Duodenal mucosa (tissue), 2 donors: ENCODE measurements around the gene UBAP1L.
A peak's percentile ranks its signal among the peaks of the same experiment; 100 is the strongest.

Source experiments
- H3K27ac ChIP-seq: one replicate; pipeline ENCODE4 v1.7.0; 2013; ENCODE audit warnings: low read depth, low read length
- H3K27me3 ChIP-seq, 2 donors: one replicate each; pipeline ENCODE4 v1.7.0; 2013; ENCODE audit warnings: low read length in 2 of 2, control low read depth in 1 of 2; ENCODE audit not compliant: insufficient read depth in 2 of 2, control insufficient read depth in 1 of 2
- H3K36me3 ChIP-seq, 2 donors: one replicate each; pipeline ENCODE4 v1.7.0; 2013; ENCODE audit warnings: low read length in 2 of 2, control low read depth in 1 of 2; ENCODE audit not compliant: insufficient read depth in 2 of 2, control insufficient read depth in 1 of 2
- H3K4me1 ChIP-seq, 2 donors: one replicate each; pipeline ENCODE4 v1.7.0; 2013; ENCODE audit warnings: low read length in 2 of 2, control low read depth in 1 of 2; ENCODE audit not compliant: insufficient read depth in 2 of 2, control insufficient read depth in 1 of 2
- H3K4me3 ChIP-seq, 2 donors: one replicate each; pipeline ENCODE4 v1.7.0; 2013; ENCODE audit warnings: low read length in 2 of 2, low read depth in 1 of 2
- H3K9ac ChIP-seq, 2 donors: one replicate each; pipeline ENCODE4 v1.7.0; 2013; ENCODE audit warnings: low read length in 2 of 2, low read depth in 1 of 2
- H3K9me3 ChIP-seq, 2 donors: one replicate each; pipeline ENCODE4 v1.7.0; 2013; ENCODE audit warnings: low read length in 2 of 2, control low read depth in 1 of 2; ENCODE audit not compliant: control insufficient read depth in 1 of 2

UBAP1L gene

DNA sequence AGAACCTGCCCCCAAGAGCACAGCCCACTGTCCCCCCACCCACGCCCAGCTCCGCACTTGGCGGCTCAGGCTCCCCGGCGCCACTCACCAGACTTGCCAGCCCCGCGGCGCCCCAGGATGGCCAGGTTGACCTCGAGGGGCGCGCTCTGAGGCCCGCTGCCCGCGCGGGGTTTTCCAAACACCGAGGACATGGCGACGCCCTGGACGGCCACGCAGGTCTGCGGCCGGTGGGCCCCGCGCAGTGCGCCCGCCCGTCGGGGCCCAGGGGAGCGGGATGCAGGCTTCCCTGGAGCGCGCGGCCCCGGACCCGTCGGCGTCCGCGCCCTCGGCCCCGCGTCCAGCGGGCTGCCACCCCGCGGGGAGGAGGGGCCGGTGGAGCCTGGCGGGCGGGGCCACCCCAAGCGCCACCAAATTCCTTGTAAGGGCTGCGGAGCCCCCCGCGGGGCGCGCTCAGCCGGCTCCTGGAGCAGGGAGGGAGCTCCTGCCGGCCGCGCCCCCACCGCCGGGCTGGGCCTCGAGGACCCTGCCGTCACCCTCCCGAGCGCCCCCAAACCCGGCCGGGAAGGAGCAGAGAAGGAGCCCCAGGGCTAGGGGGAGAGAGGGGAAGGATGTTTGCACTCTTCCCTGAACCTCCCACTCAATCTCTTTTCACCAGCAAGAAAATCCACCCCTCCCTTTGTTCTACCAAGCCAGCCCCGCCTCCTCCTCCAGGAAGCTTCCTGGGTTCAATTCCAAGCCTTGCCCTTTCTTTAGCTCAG, 47.2 kb downstream of the UBAP1L start, which contains the start of gene RASL12:
RASL12 (minus strand) TSS at position 347 of the 758 bp plus-strand sequence; CDS start at position 191, 156 bp downstream.
- Histone ChIP-seq H3K27ac (peak within 1 kb of the TSS; percentile 11), H3K27me3 (peaks cover 11 to 19% of the 10 kb centered on the region in 2 donors), H3K9me3 (no peaks in the 10 kb centered on the region), H3K4me3 (peak within 1 kb of the TSS; percentile 53 to 54), H3K4me1 (peaks cover 7 to 17% of the 10 kb centered on the region in 2 donors), H3K9ac (peak within 1 kb of the TSS; percentile 25 to 31), H3K36me3 (no peaks in the 10 kb centered on the region)

DNA sequence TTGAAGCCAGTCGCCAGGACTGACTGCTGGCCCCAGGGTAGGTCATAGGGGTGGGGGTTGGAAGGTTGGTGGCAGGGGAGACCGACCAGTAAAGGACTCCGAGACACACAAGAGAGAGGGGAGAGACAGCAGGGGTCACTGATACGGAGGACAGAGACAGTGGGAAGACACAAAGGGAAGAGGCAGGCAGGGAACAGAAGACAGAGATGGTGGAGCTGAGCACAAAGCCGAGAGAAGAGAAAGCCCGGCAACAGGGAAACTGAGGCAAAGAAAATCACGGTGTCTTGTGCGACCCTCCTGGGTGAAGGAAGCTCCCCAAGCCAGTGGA, 47.7 kb downstream of the UBAP1L start:
- H3K36me3 ChIP-seq: no peaks in the 10 kb centered on the region
- H3K4me1 ChIP-seq: peaks cover 7 to 17% of the 10 kb centered on the region in 2 donors
- no peaks in the 10 kb centered on the region for H3K9me3 ChIP-seq
- H3K9ac ChIP-seq: peak overlapping the region; percentile 25 to 31
- peaks cover 11 to 19% of the 10 kb centered on the region in 2 donors for H3K27me3 ChIP-seq
- H3K4me3 ChIP-seq: peak overlapping the region; percentile 51 to 53
- no peak overlapping the region for H3K27ac ChIP-seq

DNA sequence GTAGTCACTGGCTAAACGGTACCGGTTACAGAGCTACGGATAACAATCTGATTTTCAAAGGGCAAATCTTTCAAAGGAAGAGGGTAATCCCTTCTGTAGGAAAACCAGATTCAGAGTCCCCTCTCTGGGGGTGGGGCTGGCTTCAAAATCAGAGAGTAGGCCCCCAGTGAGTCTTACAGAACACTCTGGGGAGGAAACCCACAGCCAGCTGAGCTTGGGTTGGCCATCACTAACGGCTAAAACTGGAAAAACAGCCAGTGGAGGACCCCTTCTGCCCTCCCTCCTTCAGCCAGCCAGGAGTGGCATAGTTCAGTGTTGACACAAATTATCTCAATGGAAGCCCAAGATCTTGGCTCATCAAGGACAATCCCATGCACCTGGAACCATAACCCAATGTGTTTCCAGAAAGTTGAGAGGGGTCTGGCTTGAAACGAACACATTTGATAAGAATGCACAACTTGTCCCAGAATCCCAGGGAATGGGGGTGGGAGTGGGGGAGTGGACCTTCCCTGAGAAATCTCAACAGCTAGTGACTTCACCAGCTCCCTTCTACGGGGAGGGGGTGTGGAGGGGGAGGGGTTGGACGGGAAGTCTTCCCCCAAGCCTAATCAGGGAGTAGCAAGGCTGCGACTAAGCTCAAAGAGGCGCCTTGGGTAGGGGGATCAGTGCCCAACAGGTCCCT, 48.2 kb downstream of the UBAP1L start:
- no peaks in the 10 kb centered on the region for H3K9me3 ChIP-seq
- peaks cover 7 to 14% of the 10 kb centered on the region in 2 donors for H3K4me1 ChIP-seq
- H3K27me3 ChIP-seq: peaks cover 11 to 19% of the 10 kb centered on the region in 2 donors
- no peaks in the 10 kb centered on the region for H3K36me3 ChIP-seq
- H3K27ac ChIP-seq: no peak overlapping the region
- H3K4me3 ChIP-seq: peak overlapping the region in 1 of 2 donors; percentile 54
- H3K9ac ChIP-seq: peak overlapping the region in 1 of 2 donors; percentile 31

DNA sequence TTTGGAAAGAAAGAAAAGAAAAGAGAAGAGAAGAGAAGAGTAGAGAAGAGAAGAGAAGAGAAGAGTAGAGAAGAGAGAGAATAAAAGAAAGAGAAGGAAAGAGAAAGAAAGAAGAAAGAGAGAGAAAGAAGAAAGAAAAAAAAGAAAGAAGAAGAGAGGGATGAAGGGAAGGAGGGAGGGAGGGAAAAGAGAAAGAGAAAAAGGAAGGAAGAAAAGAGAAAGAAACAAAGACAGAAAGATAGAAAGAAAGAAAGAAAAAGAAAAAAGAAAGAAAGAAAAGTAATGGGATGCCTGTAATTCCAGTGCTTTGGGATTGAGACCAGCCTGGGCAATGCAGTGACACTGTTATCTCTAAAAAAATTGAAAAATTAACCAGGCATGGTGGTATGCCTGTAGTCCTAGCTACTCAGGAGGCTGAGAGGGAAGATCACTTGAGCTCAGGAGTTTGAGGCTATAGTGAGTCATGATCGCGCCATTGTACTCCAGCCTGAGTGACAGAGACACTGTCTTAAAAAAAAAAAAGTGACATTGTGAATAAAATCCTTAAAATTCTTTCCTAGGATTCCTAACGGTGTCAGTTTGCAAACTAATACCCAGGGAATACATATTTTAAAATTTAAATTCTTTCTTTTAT, 48.9 kb downstream of the UBAP1L start:
- Histone ChIP-seq H3K36me3 (no peaks in the 10 kb centered on the region), H3K4me1 (peaks cover 7 to 10% of the 10 kb centered on the region in 2 donors), H3K4me3 (no peak overlapping the region), H3K9me3 (no peaks in the 10 kb centered on the region), H3K27ac (no peak overlapping the region), H3K9ac (no peak overlapping the region), H3K27me3 (peaks cover 11 to 19% of the 10 kb centered on the region in 2 donors)

DNA sequence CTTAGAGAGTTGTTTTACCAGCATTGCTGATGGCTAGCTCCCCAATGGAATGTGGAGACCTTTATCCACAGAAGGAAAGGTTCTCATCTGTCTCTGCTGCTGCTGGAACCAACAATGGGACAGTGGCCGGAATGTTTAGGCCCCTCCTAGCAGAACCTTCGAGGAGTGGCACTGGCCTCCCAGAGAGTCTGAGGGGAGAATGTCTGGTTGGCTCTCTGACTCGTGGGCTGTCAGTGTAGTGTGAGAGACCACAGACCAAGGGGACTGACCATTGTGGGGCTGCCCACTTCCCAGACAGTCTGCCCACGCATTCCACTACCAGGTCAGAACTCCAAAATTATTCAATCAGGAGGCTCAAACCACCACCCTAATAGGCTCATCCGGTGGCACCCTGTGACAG, 52.3 kb downstream of the UBAP1L start:
- Histone ChIP-seq H3K36me3 (no peaks in the 10 kb centered on the region), H3K4me3 (no peak overlapping the region), H3K27ac (no peak overlapping the region), H3K9ac (no peak overlapping the region), H3K27me3 (peaks cover 11 to 12% of the 10 kb centered on the region in 2 donors), H3K4me1 (peaks cover 2 to 4% of the 10 kb centered on the region in 2 donors), H3K9me3 (no peaks in the 10 kb centered on the region)

DNA sequence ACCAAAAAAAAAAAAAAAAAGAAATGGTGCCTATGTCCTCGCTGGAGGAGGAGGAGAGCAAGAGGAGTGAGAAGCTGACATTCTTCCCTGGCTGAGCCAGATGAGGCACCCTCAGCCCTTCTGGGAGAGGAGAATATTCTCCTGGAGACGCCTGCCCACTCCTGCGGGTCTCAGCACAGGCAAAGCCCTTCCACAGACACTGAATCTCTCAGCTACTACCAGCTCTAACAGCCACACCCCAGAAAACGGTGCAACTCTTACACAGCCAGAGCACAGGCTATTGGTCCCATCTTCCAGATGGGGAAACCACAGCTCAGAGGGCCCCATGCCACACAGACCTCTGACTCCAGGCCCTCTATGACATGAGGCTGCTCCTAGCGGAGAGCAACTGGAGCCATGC, 52.9 kb downstream of the UBAP1L start:
- Histone ChIP-seq H3K36me3 (no peaks in the 10 kb centered on the region), H3K9ac (no peak overlapping the region), H3K4me1 (peaks cover 6 to 8% of the 10 kb centered on the region in 2 donors), H3K4me3 (no peak overlapping the region), H3K9me3 (no peaks in the 10 kb centered on the region), H3K27ac (no peak overlapping the region), H3K27me3 (peaks cover 5 to 7% of the 10 kb centered on the region in 2 donors)

DNA sequence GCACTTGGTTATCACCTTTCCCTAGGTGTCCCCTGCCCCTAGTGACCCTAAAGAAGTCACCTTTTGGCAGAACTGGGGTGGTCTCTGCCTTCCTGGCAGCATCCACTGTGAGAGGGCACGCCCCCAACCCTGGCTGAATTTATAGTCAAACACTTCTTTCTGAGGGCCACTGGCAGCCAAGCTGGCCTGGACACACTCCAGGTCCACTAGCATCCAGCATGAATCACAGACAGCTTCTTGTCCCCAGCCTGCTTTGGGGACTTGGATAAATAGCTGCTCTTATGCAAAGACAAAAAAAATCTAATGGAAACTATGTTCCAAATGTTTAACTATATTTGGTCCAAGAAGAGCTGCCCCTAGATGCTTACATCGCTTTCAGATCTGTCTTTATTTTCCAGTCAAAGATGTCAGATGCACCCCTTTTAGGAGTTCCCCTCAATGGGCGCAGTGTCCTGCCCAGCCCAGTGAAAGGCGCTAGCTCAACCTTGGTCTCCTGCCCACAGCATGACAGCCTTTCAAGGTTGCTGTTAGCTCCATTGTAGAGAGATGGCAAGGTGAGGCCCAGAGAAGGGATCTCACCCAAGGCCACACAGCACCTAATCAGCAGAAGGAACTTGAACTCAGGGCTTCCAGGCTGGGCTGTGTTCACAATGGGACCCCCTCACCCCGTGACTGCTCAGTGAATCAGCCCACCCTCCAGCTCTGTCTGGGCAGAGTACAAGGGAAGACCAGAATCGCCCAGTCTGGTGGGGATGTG, 54.2 kb downstream of the UBAP1L start:
- Histone ChIP-seq H3K9me3 (no peaks in the 10 kb centered on the region), H3K27ac (peak overlapping the region; percentile 2), H3K4me1 (peaks cover 14 to 18% of the 10 kb centered on the region in 2 donors), H3K9ac (no peak overlapping the region), H3K36me3 (no peaks in the 10 kb centered on the region), H3K4me3 (no peak overlapping the region), H3K27me3 (no peaks in the 10 kb centered on the region)

DNA sequence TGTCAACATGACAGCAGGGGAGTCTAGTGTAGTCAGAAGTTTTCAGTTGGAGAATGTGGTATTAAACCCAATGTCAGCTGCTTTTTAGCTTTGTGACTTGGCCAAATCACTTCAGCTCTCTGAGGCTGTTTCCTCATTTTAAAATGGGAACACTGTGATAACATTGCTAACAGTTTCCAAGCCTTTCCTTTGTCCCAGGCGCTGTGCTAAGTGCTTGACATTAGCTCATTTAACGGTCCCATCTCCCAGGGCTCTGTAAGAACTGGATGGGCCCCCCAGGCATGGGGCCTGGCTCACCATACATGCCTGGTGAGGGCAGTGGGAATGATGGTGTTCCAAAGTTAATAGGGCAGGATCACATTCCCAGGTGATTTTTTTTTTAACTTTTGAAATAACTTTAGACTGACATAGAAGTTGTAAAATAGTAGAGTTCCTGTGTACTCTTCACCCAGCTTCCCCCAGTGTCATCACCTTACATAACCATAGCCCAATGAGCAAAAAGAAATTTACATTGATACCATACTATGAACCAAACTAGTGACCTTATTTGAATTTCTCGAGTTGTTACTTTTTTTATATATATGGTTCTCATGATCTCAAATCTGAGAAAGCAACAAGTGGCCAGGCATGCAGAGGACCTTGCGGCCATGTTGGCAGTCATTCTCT, 54.9 kb downstream of the UBAP1L start:
- H3K36me3 ChIP-seq: no peaks in the 10 kb centered on the region
- H3K4me1 ChIP-seq: peaks cover 22 to 26% of the 10 kb centered on the region in 2 donors
- H3K27ac ChIP-seq: no peak overlapping the region

DNA sequence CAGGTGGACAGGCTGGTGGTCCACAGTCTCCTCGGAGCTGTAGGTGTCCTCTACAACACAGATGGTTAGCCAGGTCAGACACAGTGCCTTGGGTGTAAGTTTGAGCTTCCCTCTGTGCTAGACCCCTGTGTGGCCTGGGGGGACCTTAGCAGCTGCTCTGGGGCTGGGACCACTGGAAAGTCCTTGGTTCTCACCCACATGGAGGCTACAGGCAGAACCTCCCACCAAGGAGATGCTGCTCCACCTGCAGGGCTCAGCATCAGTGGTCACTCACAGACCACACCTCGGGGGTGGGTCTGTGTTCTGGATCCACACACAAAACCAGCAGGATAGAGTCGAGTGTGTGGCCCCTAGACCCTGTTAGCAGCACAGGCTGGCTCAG, 55.6 kb downstream of the UBAP1L start:
- Histone ChIP-seq H3K4me1 (peaks cover 29 to 33% of the 10 kb centered on the region in 2 donors), H3K9me3 (no peaks in the 10 kb centered on the region), H3K36me3 (no peaks in the 10 kb centered on the region), H3K9ac (no peak overlapping the region), H3K27ac (no peak overlapping the region), H3K27me3 (no peaks in the 10 kb centered on the region), H3K4me3 (no peak overlapping the region)

More for the DNA sequence above, 54.9 kb downstream of the UBAP1L start:
- Histone ChIP-seq H3K27me3 (no peaks in the 10 kb centered on the region), H3K9ac (no peak overlapping the region), H3K9me3 (no peaks in the 10 kb centered on the region), H3K4me3 (no peak overlapping the region)
